Central memory CD4-positive, alpha-beta T cell (primary cell): ENCODE measurements around the gene DOCK8.

Experiments used
- DNase-seq: peaks from one replicate; pipeline ENCODE4 v3.0.0; 2022

The DOCK8 gene

DNA sequence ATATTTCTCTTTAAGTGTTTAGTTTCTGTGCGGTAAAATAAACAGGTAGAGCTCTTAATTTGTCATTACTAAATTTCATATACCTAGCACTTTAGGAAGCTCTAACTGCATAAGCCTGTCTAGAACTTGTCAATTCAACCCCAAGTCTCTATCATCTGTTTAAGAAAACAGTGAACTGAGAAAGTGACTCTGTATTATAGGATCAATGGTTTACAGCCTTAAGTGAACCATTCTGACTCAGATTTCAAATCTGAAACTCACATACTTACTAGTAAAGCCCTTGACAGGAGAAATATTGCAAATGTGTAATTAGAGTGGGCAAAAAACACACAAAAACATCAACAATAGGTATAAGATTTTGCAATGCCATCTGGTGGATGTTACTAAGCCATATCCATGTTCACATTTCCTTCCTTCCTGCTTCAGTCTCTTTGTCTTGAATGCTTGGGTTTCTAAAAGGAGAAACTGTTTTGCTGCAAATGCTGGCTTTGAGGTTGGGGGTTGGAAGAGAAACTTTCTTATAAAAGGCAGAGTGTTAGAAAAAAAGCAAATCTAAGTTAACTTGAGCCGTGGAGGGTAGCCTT lies 101.8 kb downstream of the DOCK8 start:
- no peak for DNase-seq

- no peak for DNase-seq
These were observed 104.0 kb downstream of the DOCK8 start for GRCh38 chr9:318646-319045.

- no peak for DNase-seq
These were observed 110.3 kb downstream of the DOCK8 start for GRCh38 chr9:324971-325370.

- DNase-seq: no peak
These were observed 112.0 kb downstream of the DOCK8 start for GRCh38 chr9:326667-327066.

DNA sequence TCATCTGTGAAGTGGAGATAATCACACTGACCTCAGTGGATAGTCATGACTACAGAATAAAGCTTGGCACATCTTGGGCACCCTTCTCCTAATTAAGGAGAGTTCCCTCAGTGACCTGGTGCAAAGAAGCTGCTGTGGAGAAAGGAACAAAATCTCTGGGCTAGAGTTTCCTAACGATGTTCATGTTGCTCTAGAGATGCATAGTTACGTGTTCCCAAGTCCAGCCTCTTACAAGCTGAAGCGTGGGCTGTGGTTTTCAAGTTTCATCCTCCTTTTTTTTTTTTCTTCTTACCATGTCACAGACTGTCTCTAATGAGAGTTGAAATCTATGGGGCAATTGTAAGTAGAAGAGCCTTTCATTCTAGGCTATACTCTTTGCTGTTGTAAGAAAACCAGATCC lies 113.8 kb downstream of the DOCK8 start:
- no peak for DNase-seq

GRCh38 chr9:331197-331596 lies 116.5 kb downstream of the DOCK8 start:
- DNase-seq: no peak

GRCh38 chr9:335373-335772 lies 120.7 kb downstream of the DOCK8 start:
- DNase-seq: no peak

- no peak for DNase-seq
These were observed 121.4 kb downstream of the DOCK8 start for GRCh38 chr9:336039-336438.

- no peak for DNase-seq
These were observed 123.9 kb downstream of the DOCK8 start for GRCh38 chr9:338602-339001.

GRCh38 chr9:341634-342421 lies 127.2 kb downstream of the DOCK8 start:
- no peak for DNase-seq

DNA sequence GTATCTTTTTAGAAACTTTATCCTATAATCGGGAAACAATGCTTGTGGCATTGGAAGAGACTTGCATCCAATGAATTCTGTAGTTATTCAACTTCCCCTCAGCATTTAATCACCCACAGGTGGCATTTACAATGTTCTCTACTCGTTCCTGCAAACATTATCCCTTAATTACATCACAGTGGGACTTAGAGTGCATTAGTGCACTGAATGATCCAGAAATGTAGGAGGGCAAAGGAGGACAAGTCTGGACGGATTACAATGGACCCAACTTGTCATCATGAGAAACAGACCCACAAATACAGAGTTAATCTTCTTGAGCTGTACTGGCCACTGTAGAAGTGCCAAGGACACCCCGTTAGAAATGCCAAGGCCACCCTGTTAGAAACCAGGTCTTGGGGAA lies 129.1 kb downstream of the DOCK8 start:
- no peak for DNase-seq

DNA sequence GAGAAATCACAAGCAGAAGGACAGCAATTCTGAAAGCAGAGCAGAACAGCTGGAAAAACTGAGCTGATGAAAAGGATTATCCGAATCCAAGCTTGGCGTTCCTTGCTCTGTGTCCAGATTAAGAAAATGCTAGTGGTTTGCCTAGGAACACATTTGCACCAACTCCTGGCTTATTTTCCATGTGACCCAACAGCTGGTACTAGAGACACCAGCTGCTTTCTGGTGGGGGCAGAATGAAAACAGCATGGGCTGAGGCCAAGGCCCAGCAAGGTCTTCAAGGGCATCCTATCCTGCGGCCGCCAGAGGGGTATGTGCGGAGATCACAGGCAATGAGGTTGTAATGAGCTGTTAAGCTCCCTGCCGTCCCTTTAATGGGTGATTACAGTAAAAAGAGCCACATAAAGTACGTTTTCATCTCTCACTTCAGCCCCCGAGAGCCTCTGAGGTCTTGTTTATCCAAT lies 131.5 kb downstream of the DOCK8 start:
- no peak for DNase-seq

GRCh38 chr9:347667-348292 lies 133.1 kb downstream of the DOCK8 start:
- no peak for DNase-seq

- no peak for DNase-seq
These were observed 135.7 kb downstream of the DOCK8 start for GRCh38 chr9:350384-350783.

DNA sequence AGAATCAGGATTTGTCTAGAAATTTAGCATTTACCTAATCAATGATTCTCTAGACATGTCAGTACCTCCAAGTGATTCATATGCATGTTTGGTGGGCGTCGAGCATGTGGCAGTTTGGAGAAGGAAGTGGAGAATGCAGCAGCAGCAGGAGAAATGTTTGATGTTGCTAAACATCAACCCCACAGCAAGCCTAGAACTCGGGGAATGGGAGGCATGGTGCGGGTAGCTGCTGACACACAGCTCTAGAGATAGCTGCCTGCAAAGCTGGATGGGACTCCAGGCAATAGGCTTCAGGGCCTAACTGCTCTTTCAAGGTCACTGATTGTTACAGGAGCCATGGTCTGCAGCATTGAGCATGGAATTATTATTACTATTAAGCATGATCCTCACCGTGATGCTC lies 137.3 kb downstream of the DOCK8 start:
- DNase-seq: no peak

DNA sequence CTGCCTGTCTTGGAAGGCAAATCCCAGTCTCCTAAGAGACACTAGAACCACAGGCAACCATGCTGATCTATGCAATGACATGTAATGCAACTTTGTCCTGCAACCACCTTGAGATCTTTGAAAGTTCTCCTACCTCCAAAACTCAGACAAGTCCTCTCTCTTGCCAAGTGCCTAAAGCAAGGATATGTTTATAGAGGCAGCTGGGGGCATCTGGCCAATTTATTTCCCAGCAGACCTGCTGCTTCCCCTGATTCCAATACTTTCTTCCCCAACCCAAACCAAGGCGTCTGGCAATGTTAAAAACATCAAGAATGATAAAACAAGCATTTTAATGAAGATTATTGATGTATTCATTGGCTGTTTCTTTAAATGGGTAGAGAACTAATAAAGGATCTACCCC lies 138.4 kb downstream of the DOCK8 start:
- DNase-seq: no peak

DNA sequence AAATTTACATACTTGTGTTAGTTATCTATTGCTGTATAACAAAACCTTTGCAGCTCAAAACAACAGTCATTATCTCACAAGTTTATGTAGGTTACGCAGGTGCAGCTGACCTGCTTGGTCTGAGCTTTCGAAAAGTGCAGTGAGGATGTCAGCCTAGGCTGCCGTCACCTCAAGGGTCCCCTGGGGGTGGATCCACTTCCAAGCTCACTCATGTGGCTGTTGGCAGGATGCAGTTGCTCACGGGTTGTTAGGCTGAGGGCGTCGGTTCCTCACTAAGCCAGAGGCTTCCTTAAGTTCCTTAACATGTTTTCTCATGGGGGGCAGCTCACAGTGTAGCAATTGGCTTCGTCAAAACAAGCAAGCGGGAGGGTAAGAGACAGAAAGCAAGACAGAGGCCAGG lies 139.8 kb downstream of the DOCK8 start:
- no peak for DNase-seq

DNA sequence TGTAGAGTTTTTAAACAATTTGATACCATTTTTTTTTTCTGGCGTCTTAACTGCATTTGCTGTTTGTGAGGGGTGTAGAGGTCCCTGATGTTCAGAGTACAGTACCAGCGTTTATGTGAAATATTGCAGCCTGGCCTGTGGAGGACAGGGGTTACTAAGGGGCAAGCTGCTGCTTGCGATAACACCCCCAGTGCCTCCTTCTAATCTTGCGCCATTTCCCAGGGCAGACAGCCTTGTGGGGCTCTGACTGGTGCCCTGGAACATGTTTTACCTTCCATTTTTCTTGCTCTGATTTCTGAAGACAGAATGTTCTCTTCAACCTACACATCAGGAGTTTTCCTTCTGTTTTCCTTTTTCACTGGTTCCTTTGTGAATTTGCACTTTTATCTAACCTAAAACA lies 142.9 kb downstream of the DOCK8 start:
- DNase-seq: no peak

DNA sequence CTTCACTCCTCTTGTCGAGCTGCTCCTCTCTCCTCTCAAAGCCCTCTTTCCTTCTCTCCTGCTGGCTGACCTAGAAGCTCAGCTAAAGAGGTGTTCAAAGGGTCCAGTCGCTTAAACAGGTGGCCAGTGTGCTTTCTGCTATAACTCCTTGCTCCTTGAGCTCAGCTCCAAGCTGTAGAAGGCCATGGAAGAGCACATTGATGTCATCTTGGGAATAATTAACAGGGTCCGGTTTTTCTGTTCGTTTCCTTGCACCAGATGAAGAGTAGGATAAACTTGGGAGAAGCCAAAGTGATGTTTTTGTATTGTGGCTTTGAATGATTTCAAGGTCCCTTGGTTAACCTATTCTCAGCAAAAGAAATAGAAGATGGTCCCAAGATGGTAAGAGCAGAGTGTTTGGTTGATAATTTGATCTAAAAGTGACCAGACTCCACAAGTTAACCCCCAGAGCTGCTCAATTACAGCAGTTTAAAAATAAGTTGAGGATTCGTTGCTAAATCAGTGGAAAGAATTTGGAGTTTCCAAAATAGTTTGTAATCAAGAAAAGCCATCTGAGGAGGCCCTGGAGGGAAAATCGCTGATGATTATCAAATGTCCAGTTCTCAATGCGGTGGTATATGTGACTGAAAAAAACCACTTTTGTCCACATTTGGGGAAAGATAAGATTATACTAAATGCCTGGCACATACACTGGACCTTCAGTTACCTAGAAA lies 148.1 kb downstream of the DOCK8 start:
- no peak for DNase-seq

DNA sequence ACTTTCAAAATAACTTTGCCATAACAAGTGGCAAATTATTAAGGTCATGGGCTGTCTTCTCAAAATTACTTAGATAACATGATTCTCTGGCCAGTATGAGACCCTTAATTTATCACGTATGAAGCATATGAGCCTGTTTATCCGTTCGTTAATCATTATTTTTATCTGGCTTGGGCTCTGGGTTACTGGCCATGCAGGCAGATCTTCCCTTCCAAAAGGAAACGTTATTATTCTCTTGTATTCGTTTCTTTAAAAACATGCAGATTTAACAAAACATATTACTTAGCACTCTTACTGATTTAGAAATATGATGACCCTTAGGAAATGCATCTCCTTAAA lies 148.6 kb downstream of the DOCK8 start:
- DNase-seq: no peak

GRCh38 chr9:365436-365835 lies 150.8 kb downstream of the DOCK8 start:
- DNase-seq: no peak

- no peak for DNase-seq
These were observed 152.0 kb downstream of the DOCK8 start for GRCh38 chr9:366620-367019.

DNA sequence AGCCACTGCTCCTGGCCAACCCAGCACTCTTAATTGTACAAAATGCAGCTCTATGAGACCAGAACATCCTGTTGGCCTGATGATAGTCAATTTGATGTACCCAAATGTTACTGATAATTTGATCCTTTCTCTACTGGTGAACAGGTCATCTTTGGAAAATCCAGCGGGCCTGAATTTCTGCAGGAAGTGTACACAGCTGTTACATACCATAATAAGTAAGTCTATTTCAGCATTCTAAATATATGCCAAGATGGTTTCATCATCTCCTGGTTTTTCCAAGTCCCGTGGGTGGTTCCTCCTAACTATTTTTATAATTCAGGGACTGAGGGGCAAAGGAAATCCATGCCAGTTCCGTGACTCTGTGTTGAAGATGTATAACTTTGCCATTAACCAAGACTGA lies 155.4 kb downstream of the DOCK8 start:
- no peak for DNase-seq

- no peak for DNase-seq
These were observed 156.7 kb downstream of the DOCK8 start for GRCh38 chr9:371349-371748.
